ENCODE data around the gene FGD6.

GRCh38 chr12:95089462-95089861, 127.8 kb downstream of the FGD6 start:
- TF ChIP-seq CTCF (IDR thresholded peaks at IDR 0.05) (no peak), POLR2AphosphoS5 (IDR thresholded peaks at IDR 0.05) (no peak), POLR2A (IDR thresholded peaks at IDR 0.05) (no peak)

All from sigmoid colon (tissue), 4 donors.